Neural progenitor cell (in vitro differentiated cells): ENCODE measurements around the gene TUBB3. TPM values are rescaled to one million over a fixed set of nuclear protein-coding genes. Genes with fewer than 3 reads are reported as not detected.

Experiments
- DNase-seq: peaks from one replicate; pipeline ENCODE4 v3.0.0-alpha.2; 2016; ENCODE audit warnings: low spot score
- H2AFZ ChIP-seq: fragments of 200-600 bp; sonication (generic); replicated peaks from 2 replicates; pipeline ENCODE4 v1.6.1; 2016; ENCODE audit warnings: antibody characterized with exemption
- H3F3A ChIP-seq: fragments of 200-600 bp; sonication (generic); 2 replicates; pipeline ENCODE4 v1.6.1; 2016; ENCODE audit warnings: antibody characterized with exemption, low read depth
- H3K27ac ChIP-seq: fragments of 200-600 bp; sonication (generic); 2 replicates; pipeline ENCODE4 v1.5.1; 2016; ENCODE audit warnings: mild to moderate bottlenecking
- H3K27me3 ChIP-seq: fragments of 200-600 bp; sonication (generic); 2 replicates; pipeline ENCODE4 v1.6.1; 2016; ENCODE audit warnings: mild to moderate bottlenecking, moderate library complexity
- H3K36me3 ChIP-seq: fragments of 200-600 bp; sonication (generic); 2 replicates; pipeline ENCODE4 v1.5.1; 2016
- H3K4me1 ChIP-seq: fragments of 200-600 bp; sonication (generic); 2 replicates; pipeline ENCODE4 v1.6.1; 2016; ENCODE audit warnings: mixed run types
- H3K4me2 ChIP-seq: fragments of 200-600 bp; sonication (generic); 2 replicates; pipeline ENCODE4 v1.6.1; 2016
- H3K4me3 ChIP-seq: fragments of 200-600 bp; sonication (generic); 2 replicates; pipeline ENCODE4 v1.5.1; 2016
- H3K79me2 ChIP-seq: fragments of 200-600 bp; sonication (generic); 2 replicates; pipeline ENCODE4 v1.6.1; 2016; ENCODE audit warnings: low read depth
- H3K9ac ChIP-seq: fragments of 200-600 bp; sonication (generic); 2 replicates; pipeline ENCODE4 v1.6.1; 2016
- H3K9me3 ChIP-seq: fragments of 200-600 bp; sonication (generic); 2 replicates; pipeline ENCODE4 v1.5.1; 2016; ENCODE audit warnings: low read depth
- H4K20me1 ChIP-seq: fragments of 200-600 bp; sonication (generic); 2 replicates; pipeline ENCODE4 v1.6.1; 2016; ENCODE audit warnings: low read depth
- H3K27ac Mint-ChIP-seq: 3 replicates; pipeline ENCODE4 v1.8.0; 2021; ENCODE audit warnings: mixed read lengths
- H3K27me3 Mint-ChIP-seq: 2 replicates; pipeline ENCODE4 v1.8.0; 2022; ENCODE audit warnings: low read depth, mild to moderate bottlenecking, inconsistent platforms, moderate library complexity, mixed read lengths; ENCODE audit not compliant: insufficient read depth
- H3K36me3 Mint-ChIP-seq: 3 replicates; pipeline ENCODE4 v1.8.0; 2021; ENCODE audit warnings: mixed read lengths
- H3K4me1 Mint-ChIP-seq: 3 replicates; pipeline ENCODE4 v1.8.0; 2021; ENCODE audit warnings: mixed read lengths
- H3K4me3 Mint-ChIP-seq: 3 replicates; pipeline ENCODE4 v1.8.0; 2021; ENCODE audit warnings: mild to moderate bottlenecking, moderate library complexity, mixed read lengths
- H3K9me3 Mint-ChIP-seq: 3 replicates; pipeline ENCODE4 v1.8.0; 2020; ENCODE audit warnings: mixed read lengths
- CTCF ChIP-seq: fragments of 200-600 bp; sonication (generic); IDR thresholded peaks from 2 replicates; pipeline ENCODE4 v1.5.1; 2017; ENCODE audit warnings: antibody characterized with exemption, mild to moderate bottlenecking
- EZH2 ChIP-seq: fragments of 200-600 bp; sonication (generic); IDR thresholded peaks from 2 replicates; pipeline ENCODE4 v1.6.1; 2017; ENCODE audit warnings: antibody characterized with exemption, mild to moderate bottlenecking, moderate library complexity
- EZH2phosphoT487 ChIP-seq: fragments of 200-600 bp; sonication (generic); IDR thresholded peaks from 2 replicates; pipeline ENCODE4 v1.6.1; 2017; ENCODE audit warnings: antibody characterized with exemption
- total RNA-seq: library from RNA; depleted of rRNA; stranded (reverse); fragments of >200 nt; gene quantifications from 2 replicates; pipeline ENCODE4 v1.2.3, GENCODE V29; 2015; ENCODE audit warnings: low replicate concordance

The TUBB3 gene
- total RNA-seq, 1 donor from 2014 or later = 41.4 TPM

- Mint-ChIP-seq H3K36me3 (peaks cover 16% of the 10 kb centered on the region), H3K27ac (no peak overlapping the region)
- no peaks in the 10 kb centered on the region for H3K36me3 ChIP-seq
Measured at GRCh38 chr16:89957216-89957785, 34.2 kb downstream of the TUBB3 start.

GRCh38 chr16:89958068-89958467 lies 34.9 kb downstream of the TUBB3 start:
- peak; percentile 58 for DNase-seq
- Histone ChIP-seq H3K79me2 (no peaks in the 10 kb centered on the region), H3K9ac (no peak overlapping the region), H3K36me3 (no peaks in the 10 kb centered on the region), H3K4me3 (no peak overlapping the region), H3K4me1 (no peaks in the 10 kb centered on the region), H3K4me2 (no peak overlapping the region), H3K9me3 (no peaks in the 10 kb centered on the region), H4K20me1 (peaks cover 5% of the 10 kb centered on the region), H3K27ac (no peak overlapping the region), H3F3A (no peaks in the 10 kb centered on the region), H3K27me3 (no peaks in the 10 kb centered on the region), H2AFZ (no peak overlapping the region)
- no peak overlapping the region for H3K27ac Mint-ChIP-seq
- no peak for TF ChIP-seq CTCF
- TF ChIP-seq EZH2 = no peak
- TF ChIP-seq EZH2phosphoT487 = no peak
- H3K4me1 Mint-ChIP-seq = no peaks in the 10 kb centered on the region
- H3K27me3 Mint-ChIP-seq = peaks cover 2% of the 10 kb centered on the region
- H3K9me3 Mint-ChIP-seq = no peaks in the 10 kb centered on the region
- H3K4me3 Mint-ChIP-seq = no peak overlapping the region
- peaks cover 16% of the 10 kb centered on the region for H3K36me3 Mint-ChIP-seq

More at GRCh38 chr16:89957216-89957785, 34.2 kb downstream of the TUBB3 start:
- H3K4me1 ChIP-seq = no peaks in the 10 kb centered on the region
- H3K27me3 ChIP-seq = no peaks in the 10 kb centered on the region
- no peaks in the 10 kb centered on the region for H3K79me2 ChIP-seq
- Mint-ChIP-seq H3K4me3 (no peak overlapping the region), H3K9me3 (no peaks in the 10 kb centered on the region), H3K4me1 (no peaks in the 10 kb centered on the region), H3K27me3 (peaks cover 2% of the 10 kb centered on the region)
- no peaks in the 10 kb centered on the region for H3K9me3 ChIP-seq
- no peak overlapping the region for H3K9ac ChIP-seq
- H3K4me2 ChIP-seq = no peak overlapping the region
- H3F3A ChIP-seq = no peaks in the 10 kb centered on the region
- DNase-seq = no peak
- no peak for TF ChIP-seq EZH2phosphoT487
- TF ChIP-seq CTCF = no peak
- TF ChIP-seq EZH2 = no peak
- H3K4me3 ChIP-seq = no peak overlapping the region
- H2AFZ ChIP-seq = no peak overlapping the region
- H3K27ac ChIP-seq = no peak overlapping the region
- peaks cover 5% of the 10 kb centered on the region for H4K20me1 ChIP-seq

- TF ChIP-seq CTCF = no peak
- TF ChIP-seq EZH2phosphoT487 = no peak
- no peak for TF ChIP-seq EZH2
- no peak overlapping the region for H3K27ac Mint-ChIP-seq
- Histone ChIP-seq H3K4me3 (no peak overlapping the region), H4K20me1 (peaks cover 5% of the 10 kb centered on the region), H3K9me3 (no peaks in the 10 kb centered on the region), H3K27me3 (no peaks in the 10 kb centered on the region), H2AFZ (no peak overlapping the region), H3K27ac (no peak overlapping the region), H3K9ac (no peak overlapping the region), H3F3A (no peaks in the 10 kb centered on the region), H3K36me3 (no peaks in the 10 kb centered on the region), H3K4me1 (no peaks in the 10 kb centered on the region), H3K4me2 (no peak overlapping the region), H3K79me2 (no peaks in the 10 kb centered on the region)
- H3K4me3 Mint-ChIP-seq = no peak overlapping the region
- no peaks in the 10 kb centered on the region for H3K9me3 Mint-ChIP-seq
- DNase-seq = no peak
- peaks cover 18% of the 10 kb centered on the region for H3K36me3 Mint-ChIP-seq
- H3K4me1 Mint-ChIP-seq = no peaks in the 10 kb centered on the region
- H3K27me3 Mint-ChIP-seq = peaks cover 2% of the 10 kb centered on the region
Measured at GRCh38 chr16:89958596-89958995, 35.5 kb downstream of the TUBB3 start.
